Calu3 (cell line): ENCODE measurements around the gene MACROD1. TPM values are rescaled to one million over a fixed set of nuclear protein-coding genes. Genes with fewer than 3 reads are reported as not detected.
"Not testable (repeated sequence)": the region's sequence is repeated elsewhere in the genome, so short reads cannot be mapped to it uniquely, and the experiment has no call there.

Source experiments
- BruUV-seq: library from RNA; stranded (reverse); fragments of 400-500 nt; replicated peaks from 2 replicates; lab custom pipeline; 2021; lab: Mats Ljungman, UMichigan
- CTCF ChIA-PET: fragments of 300-600 bp; sonication (Branson Sonifier 250); formaldehyde crosslinking; loops from one replicate; lab custom pipeline; 2022; ENCODE audit warnings: antibody characterized with exemption; lab: Charles Lee
- DNase-seq: peaks from one replicate; pipeline ENCODE4 v3.0.0; 2022
- H3K27ac Mint-ChIP-seq: one replicate; pipeline ENCODE4 v1.8.0; 2022; ENCODE audit warnings: mixed read lengths; ENCODE audit not compliant: unreplicated experiment
- H3K27me3 Mint-ChIP-seq: one replicate; pipeline ENCODE4 v1.8.0; 2022; ENCODE audit warnings: mixed read lengths; ENCODE audit not compliant: unreplicated experiment
- H3K36me3 Mint-ChIP-seq: one replicate; pipeline ENCODE4 v1.8.0; 2022; ENCODE audit warnings: mild to moderate bottlenecking, moderate library complexity, mixed read lengths; ENCODE audit not compliant: insufficient read depth, unreplicated experiment
- H3K4me1 Mint-ChIP-seq: one replicate; pipeline ENCODE4 v1.8.0; 2022; ENCODE audit warnings: mild to moderate bottlenecking, low read depth, mixed read lengths; ENCODE audit not compliant: unreplicated experiment
- H3K4me3 Mint-ChIP-seq: one replicate; pipeline ENCODE4 v1.8.0; 2022; ENCODE audit warnings: mild to moderate bottlenecking, low read depth, moderate library complexity, mixed read lengths; ENCODE audit not compliant: unreplicated experiment
- H3K9me3 Mint-ChIP-seq: one replicate; pipeline ENCODE4 v1.8.0; 2022; ENCODE audit warnings: low read depth, mixed read lengths; ENCODE audit not compliant: unreplicated experiment
- intact Hi-C: fragments of 100-400 bp; cut with micrococcal nuclease; formaldehyde crosslinking; loops from one replicate; pipeline ENCODE4 v1.10.0; 2022; ENCODE audit not compliant: unreplicated experiment
- total RNA-seq: library from RNA; stranded (reverse); gene quantifications from 2 replicates; pipeline ENCODE4 v1.2.3, GENCODE V29; 2022
- TF ChIP-seq, protein P1 (sequence below): fragments of 200-600 bp; IDR thresholded peaks from one replicate; pipeline ENCODE4 v1.8.0; 2022; ENCODE audit warnings: antibody characterized with exemption; ENCODE audit not compliant: unreplicated experiment

Gene MACROD1
- total RNA-seq, 1 experiment from 2014 or later, result 35.7 TPM

DNA sequence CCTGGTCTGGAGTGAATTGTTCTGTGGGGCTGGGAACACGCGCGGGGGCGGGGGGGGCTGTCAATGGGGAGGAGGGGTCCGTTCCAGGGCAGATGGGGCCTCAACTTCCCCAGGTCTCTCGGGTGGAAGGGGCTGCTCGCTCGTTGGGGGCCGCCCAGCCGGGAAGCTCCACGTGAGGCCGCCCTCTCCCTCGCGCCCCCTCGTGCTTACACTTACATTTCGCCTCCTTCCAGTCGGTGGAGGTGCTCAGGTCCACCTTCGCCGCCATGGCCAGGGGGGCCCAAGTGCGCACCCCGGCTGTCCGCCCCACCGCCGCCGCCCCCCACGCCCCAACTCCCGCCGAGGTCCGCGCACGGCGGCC lies 452 bp downstream of the MACROD1 start:
- BruUV-seq, result no TSS peak
- peaks cover 26% of the 10 kb centered on the region for H3K36me3 Mint-ChIP-seq
- no peaks in the 10 kb centered on the region for H3K9me3 Mint-ChIP-seq
- peaks cover 23% of the 10 kb centered on the region for H3K4me1 Mint-ChIP-seq
- TF ChIP-seq, protein P1, sequence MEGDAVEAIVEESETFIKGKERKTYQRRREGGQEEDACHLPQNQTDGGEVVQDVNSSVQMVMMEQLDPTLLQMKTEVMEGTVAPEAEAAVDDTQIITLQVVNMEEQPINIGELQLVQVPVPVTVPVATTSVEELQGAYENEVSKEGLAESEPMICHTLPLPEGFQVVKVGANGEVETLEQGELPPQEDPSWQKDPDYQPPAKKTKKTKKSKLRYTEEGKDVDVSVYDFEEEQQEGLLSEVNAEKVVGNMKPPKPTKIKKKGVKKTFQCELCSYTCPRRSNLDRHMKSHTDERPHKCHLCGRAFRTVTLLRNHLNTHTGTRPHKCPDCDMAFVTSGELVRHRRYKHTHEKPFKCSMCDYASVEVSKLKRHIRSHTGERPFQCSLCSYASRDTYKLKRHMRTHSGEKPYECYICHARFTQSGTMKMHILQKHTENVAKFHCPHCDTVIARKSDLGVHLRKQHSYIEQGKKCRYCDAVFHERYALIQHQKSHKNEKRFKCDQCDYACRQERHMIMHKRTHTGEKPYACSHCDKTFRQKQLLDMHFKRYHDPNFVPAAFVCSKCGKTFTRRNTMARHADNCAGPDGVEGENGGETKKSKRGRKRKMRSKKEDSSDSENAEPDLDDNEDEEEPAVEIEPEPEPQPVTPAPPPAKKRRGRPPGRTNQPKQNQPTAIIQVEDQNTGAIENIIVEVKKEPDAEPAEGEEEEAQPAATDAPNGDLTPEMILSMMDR, result no peak
- H3K27ac Mint-ChIP-seq, result no peak overlapping the region
- H3K4me3 Mint-ChIP-seq, result peak overlapping the region; percentile 73
- intact Hi-C loops, result no loop called here
- CTCF ChIA-PET, result interaction anchor here (0.6 kb wide), 1 partner anchor 210 kb away, joined by 3 read pairs; no protein-coding TSS in a partner anchor
- no peaks in the 10 kb centered on the region for H3K27me3 Mint-ChIP-seq
- peak; percentile 46 for DNase-seq

DNA sequence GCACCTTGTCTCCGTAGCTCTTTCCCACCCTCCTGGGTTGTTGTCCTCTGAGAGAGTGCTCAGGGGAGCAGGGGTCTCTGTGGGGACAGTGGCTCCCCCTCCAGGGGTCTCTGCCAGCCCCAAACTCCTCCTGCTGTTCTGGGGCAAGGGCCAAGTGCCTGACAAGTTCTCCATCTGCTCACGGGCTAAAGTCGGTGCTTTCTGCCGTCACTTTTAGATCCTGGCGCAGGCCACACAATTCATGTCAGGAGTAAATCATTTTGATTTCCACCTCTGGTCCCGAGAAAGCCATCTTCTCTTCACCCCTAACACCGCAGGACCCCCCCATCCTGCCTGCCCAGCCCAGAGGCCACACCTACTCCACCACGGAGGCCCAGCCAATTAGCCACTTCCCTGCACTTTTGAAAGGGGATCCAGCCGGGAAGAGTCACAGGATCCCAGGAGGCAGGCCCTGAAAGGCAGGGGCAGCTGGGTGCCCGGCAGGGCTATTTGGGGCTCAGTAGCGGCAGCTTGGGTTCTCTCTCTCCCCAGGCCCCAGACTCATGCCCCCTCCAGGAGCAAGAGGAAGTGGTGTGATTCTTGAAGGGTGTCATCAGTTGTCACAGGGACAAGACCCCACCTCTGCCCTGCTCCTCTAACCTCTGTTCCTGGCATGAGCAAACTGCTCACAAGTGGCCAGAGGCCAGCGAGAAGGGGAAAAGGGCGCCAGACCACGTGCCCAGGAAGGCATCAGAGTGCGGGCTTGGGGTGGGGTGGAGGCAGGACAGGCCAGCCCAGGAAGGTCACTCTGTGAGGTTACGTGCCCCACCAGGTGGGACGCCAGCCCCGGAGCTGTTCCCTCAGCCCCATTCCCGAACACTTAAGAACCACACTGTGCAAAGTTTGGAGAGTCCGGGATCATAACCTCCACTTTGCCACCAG lies 1.3 kb downstream of the MACROD1 start:
- BruUV-seq, result TSS peak; percentile 17
- intact Hi-C loops, result no loop called here
- H3K27ac Mint-ChIP-seq, result no peak overlapping the region

DNA sequence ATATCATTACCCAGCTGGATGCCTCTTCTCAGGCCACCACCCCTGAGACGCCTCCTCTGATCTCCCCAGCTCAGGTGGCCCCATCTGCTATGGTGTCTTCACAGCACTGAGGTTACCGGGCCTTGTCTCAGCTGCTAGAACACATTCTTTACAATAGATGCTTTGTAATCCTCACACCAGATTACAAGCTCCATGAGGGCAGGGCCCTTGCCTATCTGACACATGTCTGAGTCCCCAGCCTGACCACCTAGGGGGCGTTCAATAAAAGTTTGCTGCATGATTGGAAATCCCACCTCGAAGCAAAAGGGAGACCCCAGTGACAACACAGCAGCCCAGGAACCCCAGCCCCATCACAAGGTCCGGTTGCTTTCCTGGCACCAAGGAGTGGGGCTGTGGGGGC lies 2.0 kb downstream of the MACROD1 start:
- no peaks in the 10 kb centered on the region for H3K27me3 Mint-ChIP-seq
- no peaks in the 10 kb centered on the region for H3K9me3 Mint-ChIP-seq
- no peak for DNase-seq
- no peak overlapping the region for H3K4me3 Mint-ChIP-seq
- TF ChIP-seq, protein P1, result no peak
- CTCF ChIA-PET, result no interaction called here
- peaks cover 15% of the 10 kb centered on the region for H3K4me1 Mint-ChIP-seq
- BruUV-seq, result no TSS peak
- intact Hi-C loops, result no loop called here
- H3K27ac Mint-ChIP-seq, result peak overlapping the region; percentile 45
- H3K36me3 Mint-ChIP-seq, result peaks cover 26% of the 10 kb centered on the region

More for the DNA sequence above, 1.3 kb downstream of the MACROD1 start:
- CTCF ChIA-PET, result no interaction called here
- Mint-ChIP-seq H3K27me3 (no peaks in the 10 kb centered on the region), H3K4me3 (peak overlapping the region; percentile 73), H3K9me3 (no peaks in the 10 kb centered on the region), H3K36me3 (peaks cover 26% of the 10 kb centered on the region), H3K4me1 (peaks cover 18% of the 10 kb centered on the region)
- DNase-seq, result no peak
- TF ChIP-seq, protein P1, result no peak

DNA sequence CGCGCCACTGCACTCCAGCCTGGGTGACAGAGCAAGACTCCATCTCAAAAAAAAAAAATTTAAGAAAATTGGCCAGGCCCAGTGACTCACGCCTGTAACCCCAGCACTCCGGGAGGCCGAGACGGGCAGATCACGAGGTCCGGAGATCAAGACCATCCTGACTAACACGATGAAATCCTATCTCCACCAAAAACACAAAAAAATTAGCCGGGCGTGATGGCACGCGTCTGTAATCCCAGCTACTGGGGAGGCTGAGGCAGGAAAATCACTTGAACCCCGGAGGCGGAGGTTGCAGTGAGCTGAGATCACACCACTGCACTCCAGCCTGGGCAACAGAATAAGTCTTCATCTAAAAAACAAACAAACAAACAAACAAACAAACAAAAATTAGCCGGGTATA lies 3.1 kb downstream of the MACROD1 start:
- intact Hi-C loops, H3K27ac Mint-ChIP-seq, H3K27me3 Mint-ChIP-seq, BruUV-seq, H3K9me3 Mint-ChIP-seq, DNase-seq, H3K4me3 Mint-ChIP-seq: not testable (repeated sequence)
- H3K4me1 Mint-ChIP-seq, result peaks cover 15% of the 10 kb centered on the region
- CTCF ChIA-PET, result interaction anchor here (0.6 kb wide), 1 partner anchor 22 kb away, joined by 3 read pairs; no protein-coding TSS in a partner anchor
- H3K36me3 Mint-ChIP-seq, result peaks cover 26% of the 10 kb centered on the region
